Measurements from ENCODE around the gene TNFRSF1A. TPM values are rescaled to one million over a fixed set of nuclear protein-coding genes. Genes with fewer than 3 reads are reported as not detected.

The TNFRSF1A gene
- total RNA-seq, 1 experiment from 2014 or later = 44.1 TPM

- TF ChIP-seq GRHL2 (CRISPR knock-in tag; IDR thresholded peaks at IDR 0.05; ENCODE audit: insufficient replicate concordance, severe bottlenecking) (no peak), HMGXB4 (CRISPR knock-in tag; IDR thresholded peaks at IDR 0.05) (no peak)
Observed at GRCh38 chr12:6363010-6363329, 21.1 kb upstream of the TNFRSF1A start (continued).

- H3K4me1 Mint-ChIP-seq = peaks cover 19% of the 10 kb centered on the region
- peak overlapping the region; percentile 72 for H3K27ac Mint-ChIP-seq
- ChIA-PET POLR2A (interaction anchor here (0.5 to 1.9 kb wide), 6 partner anchors 10 to 327 kb away, joined by 3 to 21 read pairs (median 4); partner anchors contain the start of genes SCNN1A and ZNF384), CTCF (interaction anchor here (1.0 to 2.5 kb wide), 4 partner anchors 9 to 39 kb away, joined by 7 to 17 read pairs (median 9); partner anchors contain the start of gene SCNN1A)
- no peaks in the 10 kb centered on the region for H3K9me3 Mint-ChIP-seq
- ATAC-seq (no peak), DNase-seq (ENCODE audit: low spot score) (no peak)
- no peaks in the 10 kb centered on the region for H3K27me3 Mint-ChIP-seq (ENCODE audit: low read depth)
- no peak for TF ChIP-seq ATF2 (CRISPR knock-in tag; IDR thresholded peaks at IDR 0.05; ENCODE audit: borderline replicate concordance, low read depth)
- no peak for TF ChIP-seq ETV6 (CRISPR knock-in tag; IDR thresholded peaks at IDR 0.05)
- TF ChIP-seq GRHL2 (CRISPR knock-in tag; IDR thresholded peaks at IDR 0.05; ENCODE audit: insufficient replicate concordance, severe bottlenecking) = no peak
- no peak for TF ChIP-seq RORB (CRISPR knock-in tag; IDR thresholded peaks at IDR 0.05)
- no peak for TF ChIP-seq HMGA2 (CRISPR knock-in tag; IDR thresholded peaks at IDR 0.05)
- no peak for TF ChIP-seq ZNF317 (CRISPR knock-in tag; IDR thresholded peaks at IDR 0.05; ENCODE audit: borderline replicate concordance, low read depth)
- TF ChIP-seq TP53 (CRISPR knock-in tag; IDR thresholded peaks at IDR 0.05) = no peak
- no peak for TF ChIP-seq ZBTB43 (CRISPR knock-in tag; IDR thresholded peaks at IDR 0.05)
- no peak for TF ChIP-seq SOX15 (CRISPR knock-in tag; IDR thresholded peaks at IDR 0.05)
- no peak for TF ChIP-seq CBFB (CRISPR knock-in tag; IDR thresholded peaks at IDR 0.05; ENCODE audit: low read depth)
- TF ChIP-seq FOXP1 (CRISPR knock-in tag; IDR thresholded peaks at IDR 0.05; ENCODE audit: borderline replicate concordance) = no peak
- no peak for TF ChIP-seq TEAD1 (CRISPR knock-in tag; IDR thresholded peaks at IDR 0.05)
- no peak for TF ChIP-seq USF2 (CRISPR knock-in tag; IDR thresholded peaks at IDR 0.05)
- no peak for TF ChIP-seq ZNF138 (CRISPR knock-in tag; conservative IDR thresholded peaks at IDR 0.05)
- peaks cover 42% of the 10 kb centered on the region for H3K36me3 Mint-ChIP-seq
- H3K4me3 Mint-ChIP-seq = no peak overlapping the region
Observed at GRCh38 chr12:6362403-6362802, 20.5 kb upstream of the TNFRSF1A start.

GRCh38 chr12:6361834-6362233, 20.0 kb upstream of the TNFRSF1A start:
- H3K4me1 Mint-ChIP-seq = peaks cover 17% of the 10 kb centered on the region
- H3K36me3 Mint-ChIP-seq = peaks cover 36% of the 10 kb centered on the region
- H3K27ac Mint-ChIP-seq = peak overlapping the region; percentile 38
- ChIA-PET CTCF (interaction anchor here (2.1 kb wide), 1 partner anchor 25 kb away, joined by 11 read pairs; no protein-coding TSS in a partner anchor), POLR2A (no interaction called here)
- H3K27me3 Mint-ChIP-seq (ENCODE audit: low read depth) = no peaks in the 10 kb centered on the region
- no peak overlapping the region for H3K4me3 Mint-ChIP-seq
- no peak for ATAC-seq
- no peaks in the 10 kb centered on the region for H3K9me3 Mint-ChIP-seq
- no peak for DNase-seq (ENCODE audit: low spot score)
- TF ChIP-seq EMX1 (CRISPR knock-in tag; IDR thresholded peaks at IDR 0.05) (no peak), ZNF281 (CRISPR knock-in tag; IDR thresholded peaks at IDR 0.05) (no peak), ZNF317 (CRISPR knock-in tag; IDR thresholded peaks at IDR 0.05; ENCODE audit: borderline replicate concordance, low read depth) (no peak), E2F4 (CRISPR knock-in tag; IDR thresholded peaks at IDR 0.05; ENCODE audit: borderline replicate concordance, low read depth) (no peak), SOX15 (CRISPR knock-in tag; IDR thresholded peaks at IDR 0.05) (no peak), ZNF232 (CRISPR knock-in tag; IDR thresholded peaks at IDR 0.05) (no peak), MXD4 (CRISPR knock-in tag; IDR thresholded peaks at IDR 0.05; ENCODE audit: borderline replicate concordance) (no peak), CDX4 (CRISPR knock-in tag; IDR thresholded peaks at IDR 0.05; ENCODE audit: borderline replicate concordance) (no peak), ETV6 (CRISPR knock-in tag; IDR thresholded peaks at IDR 0.05) (no peak), JAZF1 (CRISPR knock-in tag; IDR thresholded peaks at IDR 0.05) (no peak), ELF4 (CRISPR knock-in tag; IDR thresholded peaks at IDR 0.05; ENCODE audit: low read depth) (no peak), CREM (CRISPR knock-in tag; IDR thresholded peaks at IDR 0.05) (no peak)
